ENCODE measurements around the gene EIF4G1. TPM values are rescaled to one million over a fixed set of nuclear protein-coding genes. Genes with fewer than 3 reads are reported as not detected.

EIF4G1 gene
- total RNA-seq, 1 experiment from 2014 or later, result 532 TPM

- no peaks in the 10 kb centered on the region for H3K79me1 ChIP-seq (ENCODE audit: insufficient read depth, low read depth, low read length, poor library complexity, severe bottlenecking)
- peaks cover 15 to 35% (median 22%) of the 10 kb centered on the region in 3 experiments for H3K36me3 Mint-ChIP-seq (ENCODE audit: insufficient read depth in 1 of 3, low read depth in 3 of 3)
- H3K9me3 Mint-ChIP-seq, result no peaks in the 10 kb centered on the region; a peak in 1 of 5 replicates
- H3K14ac ChIP-seq (ENCODE audit: insufficient read depth, low read length), result no peak overlapping the region
- H4K91ac ChIP-seq (ENCODE audit: insufficient read length, low read depth, low read length), result no peak overlapping the region
- H2BK20ac ChIP-seq (ENCODE audit: low read depth, low read length, poor library complexity, severe bottlenecking), result no peak overlapping the region
- no peak overlapping the region for H4K8ac ChIP-seq (replicated peaks; ENCODE audit: insufficient read length, low read depth, low read length)
- H3K4me3 Mint-ChIP-seq, result no peak overlapping the region
- no peak overlapping the region for H2BK5ac ChIP-seq (ENCODE audit: insufficient read length, low read length)
- no peak overlapping the region for H3K27ac ChIP-seq (ENCODE audit: insufficient read length, low read depth, low read length)
- no peaks in the 10 kb centered on the region for H3K27me3 Mint-ChIP-seq (ENCODE audit: low read depth)
- H2AFZ ChIP-seq (ENCODE audit: low read length), result no peak overlapping the region
- H3K4me1 ChIP-seq (ENCODE audit: insufficient read depth, low read length), result 0 out of 2 replicates have a peak, but pooled peaks cover 2% of the 10 kb centered on the region
- no peaks in the 10 kb centered on the region for H3K27me3 ChIP-seq (ENCODE audit: insufficient read depth, low read length)
- H3K18ac ChIP-seq (ENCODE audit: insufficient read length, low read depth, low read length), result no peak overlapping the region
- H4K20me1 ChIP-seq (ENCODE audit: control insufficient read depth, insufficient read depth, insufficient read length), result peaks cover 4% of the 10 kb centered on the region
- no peak overlapping the region for H2BK12ac ChIP-seq (ENCODE audit: insufficient read length, low read depth, low read length)
- H3K9me3 ChIP-seq (ENCODE audit: control insufficient read depth, low read depth, low read length), result no peaks in the 10 kb centered on the region
- no peak overlapping the region for H3K56ac ChIP-seq (ENCODE audit: insufficient read length, low read depth, low read length)
- H3K9ac ChIP-seq (ENCODE audit: extremely low read depth, insufficient read length, low read length), result no peak overlapping the region
- DNase-seq, result peak; percentile 15
- no CpG with 5 or more reads among the region's 5 CpGs for WGBS (ENCODE audit: extremely low coverage, insufficient read length, low lambda C conversion rate)
- no peak overlapping the region for H3K4ac ChIP-seq (ENCODE audit: low read depth, low read length)
- H4K5ac ChIP-seq (ENCODE audit: insufficient read length, low read depth, low read length), result no peak overlapping the region
- peak overlapping the region; percentile 37 to 77 (median 62); a peak in 3 of 7 replicates for H3K27ac Mint-ChIP-seq
- no peak overlapping the region for H2BK120ac ChIP-seq (ENCODE audit: low read depth, low read length, poor library complexity, severe bottlenecking)
- H3K23ac ChIP-seq (ENCODE audit: insufficient read length, low read depth, low read length), result no peak overlapping the region
- no peak overlapping the region for H3T11ph ChIP-seq (ENCODE audit: low read length)
- H3K79me2 ChIP-seq (ENCODE audit: insufficient read depth, low read length), result no peaks in the 10 kb centered on the region
- TF ChIP-seq CTCF (conservative IDR thresholded peaks at IDR 0.05), result no peak
- no peak overlapping the region for H2AK5ac ChIP-seq (ENCODE audit: insufficient read length, low read length)
- no peak overlapping the region for H3K4me2 ChIP-seq (ENCODE audit: insufficient read depth, insufficient read length, low read length)
- H2BK15ac ChIP-seq (ENCODE audit: low read depth, low read length), result no peak overlapping the region
- H3K23me2 ChIP-seq (ENCODE audit: insufficient read length, low read depth, low read length, poor library complexity, severe bottlenecking), result peaks cover 1% of the 10 kb centered on the region
- H3K4me1 Mint-ChIP-seq, result peaks cover 13 to 17% of the 10 kb centered on the region in 2 experiments
Observed at GRCh38 chr3:184343200-184343876, 28.9 kb downstream of the EIF4G1 start.
